ENCODE results near the gene ITCH.
"Not testable (repeated sequence)": the region's sequence is repeated elsewhere in the genome, so short reads cannot be mapped to it uniquely, and the experiment has no call there.

DNA sequence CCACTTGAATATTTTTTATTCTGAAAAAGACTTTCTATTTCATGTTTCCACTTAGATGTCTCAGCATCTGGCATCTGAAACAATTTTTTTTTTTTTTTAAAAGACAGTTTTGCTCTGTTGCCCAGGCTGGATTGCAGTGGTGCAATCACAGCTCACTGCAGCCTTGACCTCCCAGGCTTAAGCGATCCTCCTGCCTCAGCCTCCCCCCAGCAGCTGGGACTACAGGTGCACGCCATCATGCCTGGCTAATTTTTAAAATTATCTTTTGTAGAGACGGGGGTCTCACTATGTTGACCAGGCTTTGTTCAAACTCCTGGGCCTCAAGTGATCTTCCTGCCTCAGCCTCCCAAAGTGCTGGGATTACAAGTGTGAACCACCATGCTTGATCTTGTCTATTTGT lies 42.9 kb downstream of the ITCH start:
- TF ChIP-seq EZH2 (IDR thresholded peaks at IDR 0.05; ENCODE audit: insufficient read depth, poor library complexity, severe bottlenecking); EZH2phosphoT487 (IDR thresholded peaks at IDR 0.05; ENCODE audit: insufficient read depth, low read depth): not testable (repeated sequence)
